H1 (cell line): ENCODE results near the gene ENO3.
A peak's percentile ranks its signal among the peaks of the same experiment; 100 is the strongest.

Experiments used
- CTCF ChIP-seq, 3 experiments: IDR thresholded peaks; 1 replicate in 2 of 3; 2 replicates in 1 of 3; pipeline versions ENCODE4 v1.5.1 to v1.6.1; 2011; ENCODE audit warnings: low read length in 3 of 3, mild to moderate bottlenecking in 3 of 3, inconsistent platforms in 2 of 3, low read depth in 1 of 3, moderate library complexity in 1 of 3; ENCODE audit not compliant: insufficient read depth in 1 of 3; ENCODE audit errors: control extremely low read depth in 1 of 3
- EP300 ChIP-seq, 2 experiments: IDR thresholded peaks; 1 replicate in 1 of 2; 2 replicates in 1 of 2; pipeline ENCODE4 v1.6.1; 2011 to 2012; ENCODE audit warnings: low read depth in 2 of 2, low read length in 2 of 2, mild to moderate bottlenecking in 2 of 2, borderline replicate concordance in 1 of 2, inconsistent platforms in 1 of 2, moderate library complexity in 1 of 2
- GABPA ChIP-seq: IDR thresholded peaks from 2 replicates; pipeline ENCODE4 v1.6.1; 2011; ENCODE audit warnings: mild to moderate bottlenecking, low read length, moderate library complexity, borderline replicate concordance; ENCODE audit not compliant: insufficient read depth
- POLR2A ChIP-seq, 2 experiments: IDR thresholded peaks; 1 replicate in 1 of 2; 2 replicates in 1 of 2; pipeline ENCODE4 v1.6.1; 2011; ENCODE audit warnings: low read depth in 2 of 2, low read length in 2 of 2, mild to moderate bottlenecking in 2 of 2; ENCODE audit errors: control extremely low read depth in 1 of 2

- TF ChIP-seq GABPA (no peak), EP300 (IDR thresholded peaks at IDR 0.05; ENCODE audit: borderline replicate concordance in 1 of 2, low read depth in 2 of 2, low read length in 2 of 2) (no peak), CTCF (IDR thresholded peaks at IDR 0.05; ENCODE audit: control extremely low read depth in 1 of 3, insufficient read depth in 1 of 3, low read depth in 1 of 3, low read length in 3 of 3) (no peak), POLR2A (IDR thresholded peaks at IDR 0.05; ENCODE audit: control extremely low read depth in 1 of 2, low read depth in 2 of 2, low read length in 2 of 2) (peak in 1 of 2 experiments; percentile 25; a peak in 2 of 3 replicates)
These were observed 2.0 kb upstream of the ENO3 start for GRCh38 chr17:4948931-4949320.
